HepG2 (cell line): ENCODE results near the gene RSKR. TPM values are rescaled to one million over a fixed set of nuclear protein-coding genes. Genes with fewer than 3 reads are reported as not detected.

Experiments
- ATAC-seq: fragments of 200-7000 bp; cut with Tn5 transposase; 3 replicates; pipeline ENCODE4 v1.9.1; 2020; ENCODE audit warnings: mild to moderate bottlenecking, moderate library complexity
- BruUV-seq: library from RNA; stranded (reverse); fragments of 400-500 nt; replicated peaks from 2 replicates; lab custom pipeline; 2021; lab: Mats Ljungman, UMichigan
- CTCF ChIA-PET: fragments of 300-600 bp; formaldehyde crosslinking; extraction: SDS; loops from one replicate; lab custom pipeline; 2021; ENCODE audit warnings: low total read pairs, inconsistent platforms, low intra/inter-chr PET ratio; lab: Yijun Ruan, JAX
- POLR2A ChIA-PET: fragments of 350-600 bp; sonication (Branson Sonifier 250); formaldehyde crosslinking; loops from one replicate; lab custom pipeline; 2020; ENCODE audit warnings: antibody characterized with exemption, inconsistent platforms; lab: Yijun Ruan, JAX
- DNase-seq: peaks from one replicate; pipeline ENCODE4 v3.0.0-alpha.2; 2015; ENCODE audit warnings: low spot score
- FAIRE-seq: peaks from 3 replicates; lab custom pipeline; 2011; peaks lifted over from hg19 to GRCh38; lab: Jason Lieb, UNC
- H2AFZ ChIP-seq: one replicate; pipeline ENCODE4 v1.6.1; 2011; ENCODE audit warnings: low read length, inconsistent platforms
- H3K27ac ChIP-seq: fragments of 300-600 bp; 3 replicates; pipeline ENCODE4 v1.8.0; 2011; ENCODE audit warnings: mixed run types, mild to moderate bottlenecking, mixed read lengths, low read length, inconsistent platforms; ENCODE audit not compliant: insufficient read depth; ENCODE audit errors: extremely low read length
- H3K27me3 ChIP-seq, 2 experiments: fragments of 200-600 bp in 1 of 2; 2 replicates in 1 of 2; 3 replicates in 1 of 2; pipeline versions ENCODE4 v1.6.0 to v1.8.0; 2011; ENCODE audit warnings: low read length in 2 of 2, mild to moderate bottlenecking in 2 of 2, moderate library complexity in 2 of 2, inconsistent platforms in 1 of 2; ENCODE audit not compliant: insufficient read depth in 2 of 2, control insufficient read depth in 1 of 2
- H3K36me3 ChIP-seq, 2 experiments: fragments of 200-600 bp in 1 of 2; replicated peaks in 1 of 2; 2 replicates in 1 of 2; 3 replicates in 1 of 2; pipeline versions ENCODE4 v1.5.1 to v1.8.0; 2011; ENCODE audit warnings: low read length in 2 of 2, inconsistent platforms in 1 of 2; ENCODE audit not compliant: insufficient read depth in 2 of 2, control insufficient read depth in 1 of 2
- H3K4me1 ChIP-seq: 2 replicates; pipeline ENCODE4 v1.5.1; 2012; ENCODE audit warnings: low read length, inconsistent platforms; ENCODE audit not compliant: insufficient read depth
- H3K4me2 ChIP-seq: 2 replicates; pipeline ENCODE4 v1.6.0; 2011; ENCODE audit warnings: low read depth, low read length, inconsistent platforms
- H3K4me3 ChIP-seq, 3 experiments: fragments of 200-600 bp in 1 of 3; sonication (generic), shearing (Covaris generic) in 1 of 3; replicated peaks in 1 of 3; 2 replicates each; pipeline ENCODE4 v1.5.1; 2011 to 2016; ENCODE audit warnings: low read length in 3 of 3, inconsistent platforms in 2 of 3, low read depth in 2 of 3, mild to moderate bottlenecking in 2 of 3, control low read depth in 1 of 3, mixed read lengths in 1 of 3; ENCODE audit not compliant: insufficient read depth in 1 of 3
- H3K79me2 ChIP-seq: one replicate; pipeline ENCODE4 v1.6.1; 2011; ENCODE audit warnings: low read length, inconsistent platforms; ENCODE audit not compliant: insufficient read depth
- H3K9ac ChIP-seq: 2 replicates; pipeline ENCODE4 v1.6.0; 2011; ENCODE audit warnings: mild to moderate bottlenecking, low read depth, low read length, inconsistent platforms; ENCODE audit not compliant: insufficient read depth
- H3K9me3 ChIP-seq: 2 replicates; pipeline ENCODE4 v1.5.1; 2012; ENCODE audit warnings: mild to moderate bottlenecking, low read length
- H4K20me1 ChIP-seq: 2 replicates; pipeline ENCODE4 v1.6.0; 2011; ENCODE audit warnings: inconsistent platforms, mild to moderate bottlenecking, low read length, moderate library complexity; ENCODE audit not compliant: insufficient read depth
- AGO1 ChIP-seq: fragments of 200-400 bp; formaldehyde crosslinking; IDR thresholded peaks from 2 replicates; pipeline ENCODE4 v1.6.1; 2017; ENCODE audit warnings: mild to moderate bottlenecking, low read depth, low read length, moderate library complexity; ENCODE audit not compliant: poor library complexity, severe bottlenecking
- ATRX ChIP-seq: sonication (generic); formaldehyde crosslinking; IDR thresholded peaks from 2 replicates; pipeline ENCODE4 v1.4.0; 2020; ENCODE audit warnings: missing genetic modification reagents, borderline replicate concordance
- CEBPZ ChIP-seq: IDR thresholded peaks from 2 replicates; pipeline ENCODE4 v1.6.1; 2012; ENCODE audit warnings: low read length, improper control_type of control experiment
- GMEB1 ChIP-seq: sonication (generic); formaldehyde crosslinking; IDR thresholded peaks from 2 replicates; pipeline ENCODE4 v1.5.1; 2020; ENCODE audit warnings: missing genetic modification reagents, mild to moderate bottlenecking, borderline replicate concordance
- GPN1 ChIP-seq: sonication (generic); formaldehyde crosslinking; IDR thresholded peaks from 2 replicates; pipeline ENCODE4 v1.5.1; 2020; ENCODE audit warnings: missing genetic modification reagents, borderline replicate concordance
- GTF3A ChIP-seq: sonication (generic); formaldehyde crosslinking; conservative IDR thresholded peaks from 2 replicates; pipeline ENCODE4 v1.4.0; 2020; ENCODE audit warnings: mild to moderate bottlenecking, missing genetic modification reagents
- HOXA9 ChIP-seq: sonication (generic); formaldehyde crosslinking; IDR thresholded peaks from 2 replicates; pipeline ENCODE4 v1.8.1; 2022; ENCODE audit warnings: missing genetic modification reagents, mild to moderate bottlenecking, moderate library complexity, borderline replicate concordance
- NFKBIZ ChIP-seq: IDR thresholded peaks from 2 replicates; pipeline ENCODE4 v1.6.1; 2018; ENCODE audit warnings: missing genetic modification reagents, missing compliant biosample characterization
- PLRG1 ChIP-seq: fragments of 450-650 bp; conservative IDR thresholded peaks from 2 replicates; pipeline ENCODE4 v1.6.1; 2016
- ZNF3 ChIP-seq: IDR thresholded peaks from 2 replicates; pipeline ENCODE4 v1.7.0; 2017; ENCODE audit warnings: inconsistent platforms
- ZNF737 ChIP-seq: sonication (generic); formaldehyde crosslinking; IDR thresholded peaks from 2 replicates; pipeline ENCODE4 v1.5.0; 2020; ENCODE audit warnings: missing genetic modification reagents, mild to moderate bottlenecking, borderline replicate concordance
- WGBS: methylation state at CpG from one replicate; pipeline ENCODE4 v1.1.6; 2017; ENCODE audit warnings: low lambda C conversion rate; 5-methylcytosine and 5-hydroxymethylcytosine counted together
- in situ Hi-C: cut with HindIII; loops from 2 replicates; pipeline ENCODE4 v1.10.0; 2017; ENCODE audit warnings: low pct_unique_long_range_greater_than_20kb; ENCODE audit not compliant: extremely low pct_ligation_motif_present
- intact Hi-C: fragments of 100-400 bp; cut with micrococcal nuclease; formaldehyde crosslinking; loops from one replicate; pipeline ENCODE4 v1.10.0; 2022; ENCODE audit not compliant: unreplicated experiment
- polyA plus RNA-seq, 8 experiments: library from polyadenylated mRNA; depleted of rRNA in 3 of 8; stranded (reverse) in 7 of 8; unstranded in 1 of 8; fragments of >200 nt; fragmentation: Illumina TruSeq in 4 of 8; extraction: Trizol in 4 of 8; gene quantifications; 2 replicates each; pipeline versions ENCODE4 v1.2.1 to v1.2.3, GENCODE V29; 2011 to 2016; ENCODE audit warnings: low read depth in 4 of 8, missing spikeins in 1 of 8, mixed read lengths in 1 of 8; ENCODE audit not compliant: insufficient read depth in 1 of 8
- total RNA-seq, 5 experiments: library from RNA; depleted of rRNA; stranded (reverse); fragments of >200 nt; fragmentation: Illumina TruSeq; extraction: Trizol; gene quantifications; 2 replicates each; pipeline ENCODE4 v1.2.3, GENCODE V29; 2016; ENCODE audit warnings: low read depth in 1 of 5

RSKR gene
- total and polyA plus RNA-seq, 2 of the 13 experiments (the other 11 are each of a cell fraction or from before 2014, with no cell fraction given): 5.0 to 10.4 TPM

GRCh38 chr17:28635506-28635905, 21.5 kb upstream of the RSKR start:
- CTCF ChIA-PET: no interaction called here
- POLR2A ChIA-PET: no interaction called here
- no peak for ATAC-seq
- in situ Hi-C loops (loop anchor here (25.0 kb wide), 1 partner anchor 252 kb away; the partner anchor contains the start of gene FLOT2), intact Hi-C loops (no loop called here)
- Histone ChIP-seq H3K9me3 (no peaks in the 10 kb centered on the region), H3K36me3 (peaks cover 54 to 91% of the 10 kb centered on the region in 2 experiments), H3K27ac (no peak overlapping the region), H2AFZ (no peak overlapping the region), H3K4me2 (no peak overlapping the region), H3K9ac (no peak overlapping the region), H3K4me3 (no peak overlapping the region), H4K20me1 (no peaks in the 10 kb centered on the region), H3K79me2 (no peaks in the 10 kb centered on the region), H3K4me1 (no peaks in the 10 kb centered on the region), H3K27me3 (no peaks in the 10 kb centered on the region)
- no CpG with 5 or more reads among the region's 1 CpG for WGBS
- no peak for FAIRE-seq
- no peak for DNase-seq
- no TSS peak for BruUV-seq
- TF ChIP-seq ATRX (CRISPR knock-in tag) (no peak), NFKBIZ (CRISPR knock-in tag) (no peak), GMEB1 (CRISPR knock-in tag) (no peak), AGO1 (no peak), ZNF3 (no peak), GTF3A (CRISPR knock-in tag) (no peak), CEBPZ (no peak), HOXA9 (CRISPR knock-in tag) (no peak), GPN1 (CRISPR knock-in tag) (no peak), PLRG1 (no peak), ZNF737 (no peak)
